Activated T-cell treated with anti-CD3 and anti-CD28 coated beads for 1 hour (primary cell): ENCODE results near the gene RFX1.

ENCODE experiments used
- DNase-seq: peaks from one replicate; pipeline ENCODE4 v3.0.0-alpha.2; 2020; ENCODE audit warnings: low read depth

RFX1 gene

GRCh38 chr19:13995878-13996765 is 10.0 kb downstream of the RFX1 start:
- DNase-seq, result no peak

- no peak for DNase-seq
These were observed 10.9 kb downstream of the RFX1 start for GRCh38 chr19:13995017-13995728.

GRCh38 chr19:13993590-13994300 is 12.4 kb downstream of the RFX1 start:
- no peak for DNase-seq

GRCh38 chr19:13992025-13992424 is 14.1 kb downstream of the RFX1 start:
- no peak for DNase-seq

- no peak for DNase-seq
These were observed 16.0 kb downstream of the RFX1 start for GRCh38 chr19:13990085-13990484.

- DNase-seq, result no peak
These were observed 16.6 kb downstream of the RFX1 start for GRCh38 chr19:13989487-13989886.

- DNase-seq, result no peak
These were observed 18.8 kb downstream of the RFX1 start for GRCh38 chr19:13987101-13987890.

- peak; percentile 99 for DNase-seq
These were observed 19.7 kb downstream of the RFX1 start for GRCh38 chr19:13986348-13986904.

GRCh38 chr19:13985771-13986347 is 20.3 kb downstream of the RFX1 start:
- no peak for DNase-seq

- no peak for DNase-seq
These were observed 21.0 kb downstream of the RFX1 start for GRCh38 chr19:13984875-13985741.

- DNase-seq, result no peak
These were observed 21.9 kb downstream of the RFX1 start for GRCh38 chr19:13984186-13984585.

- DNase-seq, result no peak
These were observed 22.8 kb downstream of the RFX1 start for GRCh38 chr19:13983213-13983889.

- DNase-seq, result no peak
These were observed 23.3 kb downstream of the RFX1 start for GRCh38 chr19:13982773-13983172.

GRCh38 chr19:13981988-13982501 is 24.1 kb downstream of the RFX1 start:
- DNase-seq, result no peak

- no peak for DNase-seq
These were observed 24.7 kb downstream of the RFX1 start for GRCh38 chr19:13981467-13981866.

GRCh38 chr19:13981021-13981420 is 25.1 kb downstream of the RFX1 start:
- DNase-seq, result no peak

GRCh38 chr19:13980340-13980739 is 25.8 kb downstream of the RFX1 start:
- DNase-seq, result no peak

- DNase-seq, result no peak
These were observed 26.4 kb downstream of the RFX1 start for GRCh38 chr19:13979686-13980085.

- DNase-seq, result no peak
These were observed 26.9 kb downstream of the RFX1 start for GRCh38 chr19:13979244-13979615.
